ENCODE data around the gene PASK.

Gene PASK

GRCh38 chr2:241126771-241127202 lies 22.5 kb downstream of the PASK start:
- no peak for DNase-seq (ENCODE audit: low read depth in 2 of 3, low spot score in 1 of 3)

GRCh38 chr2:241126201-241126611 lies 23.1 kb downstream of the PASK start:
- DNase-seq (ENCODE audit: low read depth in 2 of 3, low spot score in 1 of 3): no peak

GRCh38 chr2:241125626-241126025 lies 23.6 kb downstream of the PASK start:
- DNase-seq (ENCODE audit: low read depth in 2 of 3, low spot score in 1 of 3): no peak

- peak in 1 of 3 donors; percentile 22 for DNase-seq (ENCODE audit: low read depth in 2 of 3, low spot score in 1 of 3)
Observed at GRCh38 chr2:241123816-241124536, 25.3 kb downstream of the PASK start.

- DNase-seq (ENCODE audit: low read depth in 2 of 3, low spot score in 1 of 3): no peak
Observed at GRCh38 chr2:241122376-241123002, 26.8 kb downstream of the PASK start.

- DNase-seq (ENCODE audit: low read depth in 2 of 3, low spot score in 1 of 3): no peak
Observed at GRCh38 chr2:241121008-241121407, 28.3 kb downstream of the PASK start.

GRCh38 chr2:241120440-241120839 lies 28.8 kb downstream of the PASK start:
- DNase-seq (ENCODE audit: low read depth in 2 of 3, low spot score in 1 of 3): no peak

- DNase-seq (ENCODE audit: low read depth in 2 of 3, low spot score in 1 of 3): no peak
Observed at GRCh38 chr2:241118737-241119505, 30.4 kb downstream of the PASK start.

- no peak for DNase-seq (ENCODE audit: low read depth in 2 of 3, low spot score in 1 of 3)
Observed at GRCh38 chr2:241116606-241117560, 32.4 kb downstream of the PASK start.

- DNase-seq (ENCODE audit: low read depth in 2 of 3, low spot score in 1 of 3): no peak
Observed at GRCh38 chr2:241115361-241115760, 33.9 kb downstream of the PASK start.

GRCh38 chr2:241114836-241115235 lies 34.4 kb downstream of the PASK start:
- DNase-seq (ENCODE audit: low read depth in 2 of 3, low spot score in 1 of 3): no peak

- DNase-seq (ENCODE audit: low read depth in 2 of 3, low spot score in 1 of 3): peak in 1 of 3 donors; percentile 28
Observed at GRCh38 chr2:241112592-241112991, 36.7 kb downstream of the PASK start.

GRCh38 chr2:241112046-241112445 lies 37.2 kb downstream of the PASK start:
- no peak for DNase-seq (ENCODE audit: low read depth in 2 of 3, low spot score in 1 of 3)

- no peak for DNase-seq (ENCODE audit: low read depth in 2 of 3, low spot score in 1 of 3)
Observed at GRCh38 chr2:241111440-241111805, 37.8 kb downstream of the PASK start.

- no peak for DNase-seq (ENCODE audit: low read depth in 2 of 3, low spot score in 1 of 3)
Observed at GRCh38 chr2:241110607-241111439, 38.4 kb downstream of the PASK start.

- no peak for DNase-seq (ENCODE audit: low read depth in 2 of 3, low spot score in 1 of 3)
Observed at GRCh38 chr2:241110089-241110606, 39.1 kb downstream of the PASK start.

- no peak for DNase-seq (ENCODE audit: low read depth in 2 of 3, low spot score in 1 of 3)
Observed at GRCh38 chr2:241109210-241110088, 39.8 kb downstream of the PASK start.

GRCh38 chr2:241108271-241109209 lies 40.7 kb downstream of the PASK start:
- no peak for DNase-seq (ENCODE audit: low read depth in 2 of 3, low spot score in 1 of 3)
